GM10266 (cell line): ENCODE results near the gene CFAP20DC.
"Not testable (repeated sequence)": the region's sequence is repeated elsewhere in the genome, so short reads cannot be mapped to it uniquely, and the experiment has no call there.

ENCODE experiments used
- DNase-seq: peaks from one replicate; pipeline ENCODE4 v3.0.0; 2012; ENCODE audit errors: extremely low spot score
- TF ChIP-seq, protein P1 (sequence below): IDR thresholded peaks from 2 replicates; pipeline ENCODE4 v1.5.1; 2012; ENCODE audit warnings: mild to moderate bottlenecking, low read depth; ENCODE audit not compliant: control insufficient read depth, insufficient read depth; ENCODE audit errors: missing control alignments

Gene CFAP20DC

DNA sequence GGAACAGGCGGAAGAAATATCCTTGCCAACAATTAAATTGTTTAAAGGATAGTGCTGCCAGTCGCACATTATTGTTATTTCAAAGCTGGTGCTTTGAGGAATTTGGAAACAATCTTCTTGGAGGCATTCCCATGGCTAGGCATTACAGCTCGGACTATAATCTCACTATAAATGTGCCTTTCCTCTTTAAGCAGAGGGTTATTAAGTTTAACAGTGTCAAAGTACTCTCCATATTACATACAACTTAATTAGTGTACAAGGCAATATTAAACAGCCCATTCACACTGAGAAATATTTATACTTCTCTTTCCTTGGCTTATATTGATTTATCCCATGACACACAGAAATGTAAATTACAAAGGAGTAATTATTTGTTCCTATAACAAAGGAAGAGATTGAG is 329.3 kb downstream of the CFAP20DC start:
- TF ChIP-seq, protein P1, sequence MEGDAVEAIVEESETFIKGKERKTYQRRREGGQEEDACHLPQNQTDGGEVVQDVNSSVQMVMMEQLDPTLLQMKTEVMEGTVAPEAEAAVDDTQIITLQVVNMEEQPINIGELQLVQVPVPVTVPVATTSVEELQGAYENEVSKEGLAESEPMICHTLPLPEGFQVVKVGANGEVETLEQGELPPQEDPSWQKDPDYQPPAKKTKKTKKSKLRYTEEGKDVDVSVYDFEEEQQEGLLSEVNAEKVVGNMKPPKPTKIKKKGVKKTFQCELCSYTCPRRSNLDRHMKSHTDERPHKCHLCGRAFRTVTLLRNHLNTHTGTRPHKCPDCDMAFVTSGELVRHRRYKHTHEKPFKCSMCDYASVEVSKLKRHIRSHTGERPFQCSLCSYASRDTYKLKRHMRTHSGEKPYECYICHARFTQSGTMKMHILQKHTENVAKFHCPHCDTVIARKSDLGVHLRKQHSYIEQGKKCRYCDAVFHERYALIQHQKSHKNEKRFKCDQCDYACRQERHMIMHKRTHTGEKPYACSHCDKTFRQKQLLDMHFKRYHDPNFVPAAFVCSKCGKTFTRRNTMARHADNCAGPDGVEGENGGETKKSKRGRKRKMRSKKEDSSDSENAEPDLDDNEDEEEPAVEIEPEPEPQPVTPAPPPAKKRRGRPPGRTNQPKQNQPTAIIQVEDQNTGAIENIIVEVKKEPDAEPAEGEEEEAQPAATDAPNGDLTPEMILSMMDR, result no peak
- no peak for DNase-seq

DNA sequence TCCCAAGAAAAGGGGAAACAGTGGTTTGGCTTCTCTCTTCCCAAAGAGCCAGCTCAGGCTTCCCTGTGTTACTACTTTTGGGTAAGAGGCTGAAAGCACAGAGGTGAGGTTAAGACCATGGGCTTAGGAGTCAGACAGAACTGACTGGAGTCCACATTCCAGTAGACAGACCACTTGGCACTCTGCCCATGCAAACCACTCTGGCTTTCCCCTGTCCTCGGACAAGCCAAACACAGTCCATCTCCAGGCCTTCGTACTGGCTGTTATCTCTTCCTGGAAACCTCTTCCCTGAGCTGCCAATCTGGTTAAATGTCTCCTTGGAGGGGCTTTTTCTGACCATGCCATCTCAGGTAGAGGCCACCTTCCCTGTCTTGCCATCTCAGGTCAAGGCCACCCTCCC is 330.1 kb downstream of the CFAP20DC start:
- TF ChIP-seq, protein P1, result no peak
- DNase-seq, result no peak

DNA sequence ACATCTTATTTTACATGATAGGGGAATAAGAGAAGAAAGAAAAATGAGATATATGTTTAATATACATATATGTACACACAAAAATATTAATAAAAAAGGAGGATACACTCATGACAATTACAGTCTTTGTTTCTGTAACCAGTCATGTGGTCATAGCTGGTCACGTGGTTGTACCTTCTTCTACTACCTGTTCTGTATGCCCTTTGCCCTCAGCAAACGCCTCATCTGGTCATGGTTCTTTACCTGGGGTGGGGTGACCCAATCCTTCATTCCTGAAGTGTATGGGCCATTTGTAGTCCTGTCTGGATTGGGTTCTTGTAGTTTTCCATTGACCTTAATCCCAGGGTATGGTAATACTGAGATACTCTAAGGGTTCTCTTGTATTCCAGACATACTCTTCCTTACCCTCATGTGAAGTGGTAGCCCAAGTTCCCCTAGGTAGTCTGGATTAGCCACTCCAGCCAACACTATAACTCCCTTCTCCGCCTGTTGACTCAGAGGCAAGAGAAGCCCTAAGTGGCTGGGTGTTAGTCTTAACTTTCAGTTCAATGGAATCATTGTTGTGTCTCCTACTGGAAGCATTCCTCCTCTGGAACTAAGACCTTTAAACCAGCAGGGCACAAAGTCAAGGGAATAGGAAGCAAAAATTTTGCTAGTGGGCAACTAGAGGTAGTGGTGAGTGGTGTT is 336.0 kb downstream of the CFAP20DC start:
- TF ChIP-seq, protein P1, result no peak
- no peak for DNase-seq

DNA sequence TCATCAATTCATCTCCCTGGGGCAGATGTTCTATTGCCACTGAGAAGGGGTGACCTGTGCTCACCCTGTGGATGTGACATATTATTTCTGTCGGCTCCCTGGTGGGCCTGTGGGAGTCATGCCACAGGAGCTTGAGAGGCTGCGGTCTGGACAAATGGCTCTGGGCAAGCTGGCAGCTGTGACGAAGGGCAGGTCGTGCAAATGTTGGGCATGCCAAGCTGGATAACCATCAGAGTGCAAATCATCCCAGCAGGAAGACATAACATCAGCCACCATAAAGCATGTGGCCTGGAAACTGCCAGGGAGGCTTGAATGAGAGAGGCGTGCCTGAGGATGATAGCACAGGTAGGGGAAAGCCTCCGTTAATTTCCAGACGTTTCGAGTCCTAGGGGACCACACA is 338.0 kb downstream of the CFAP20DC start:
- no peak for DNase-seq
- TF ChIP-seq, protein P1, result no peak

DNA sequence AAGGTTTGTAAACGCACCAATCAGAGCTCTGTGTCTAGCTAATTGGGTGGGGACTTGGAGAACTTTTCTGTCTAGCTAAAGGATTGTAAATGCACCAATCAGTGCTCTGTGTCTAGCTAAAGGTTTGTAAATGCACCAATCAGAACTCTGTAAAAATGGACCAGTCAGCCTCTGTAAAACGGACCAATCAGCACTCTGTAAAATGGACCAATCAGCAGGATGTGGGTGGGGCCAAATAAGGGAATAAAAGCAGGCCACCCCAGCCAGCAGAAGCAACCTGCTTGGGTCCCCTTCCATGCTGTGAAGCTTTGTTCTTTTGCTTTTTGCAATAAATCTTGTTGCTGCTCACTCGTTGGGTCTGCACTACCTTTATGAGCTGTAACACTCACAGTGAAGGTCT is 340.8 kb downstream of the CFAP20DC start:
- DNase-seq, result not testable (repeated sequence)

DNA sequence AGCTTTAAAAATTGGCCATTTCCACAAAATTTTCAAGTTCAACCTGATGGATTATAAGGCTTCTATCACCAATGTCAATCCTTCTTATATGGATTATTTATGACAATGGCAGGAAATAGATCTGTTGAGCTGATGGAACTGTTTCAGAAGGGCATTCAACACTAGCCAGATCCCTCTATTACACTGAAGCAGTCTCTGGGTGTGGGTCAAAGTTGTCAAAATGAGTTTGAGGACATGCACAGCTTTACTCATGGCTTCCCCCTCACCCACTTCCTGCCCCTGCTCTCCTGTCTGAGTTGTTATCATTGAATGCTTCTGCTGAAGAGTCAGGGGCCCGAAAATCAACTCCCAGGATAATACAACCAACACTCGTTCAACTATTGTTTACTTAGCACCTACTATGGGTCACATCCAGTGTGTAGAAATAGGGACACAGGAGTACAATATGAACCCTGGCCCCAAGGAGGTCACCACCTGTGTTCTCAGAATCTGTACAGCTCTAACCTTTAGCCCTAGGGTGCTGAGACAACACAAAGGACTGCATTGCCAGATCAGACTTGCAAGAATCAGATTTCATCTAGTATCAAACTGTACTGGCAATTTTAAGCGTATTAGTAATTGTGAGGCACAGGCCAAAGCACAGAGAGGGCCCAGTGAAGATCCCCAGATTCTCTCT is 341.6 kb downstream of the CFAP20DC start:
- TF ChIP-seq, protein P1, result no peak

DNA sequence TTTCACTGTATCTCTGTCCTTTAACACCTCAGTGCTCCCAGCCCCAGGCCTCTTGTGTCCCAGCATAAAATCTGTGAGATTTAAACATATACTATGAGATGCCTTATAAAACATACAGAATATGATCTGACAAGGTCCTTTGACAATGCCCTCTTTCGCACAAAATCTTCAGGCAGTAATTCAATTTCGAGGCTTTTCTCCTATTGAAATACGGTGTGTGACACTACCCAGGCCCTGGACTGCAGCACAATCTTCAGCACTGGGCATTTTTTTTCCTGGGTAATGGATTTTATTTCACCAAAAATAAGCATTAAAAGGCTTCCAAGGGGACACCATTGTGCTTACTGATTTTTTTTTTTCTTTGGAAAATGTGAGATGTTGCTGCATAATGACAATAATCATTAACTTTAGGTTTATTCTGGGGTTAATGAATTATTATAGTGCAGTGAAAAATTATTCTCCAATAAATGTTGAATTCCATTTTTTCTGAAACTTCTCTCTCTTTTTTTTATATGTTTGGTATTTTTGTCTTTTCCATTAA is 342.4 kb downstream of the CFAP20DC start:
- TF ChIP-seq, protein P1, result no peak

More for the DNA sequence above, 341.6 kb downstream of the CFAP20DC start:
- no peak for DNase-seq

More for the DNA sequence above, 342.4 kb downstream of the CFAP20DC start:
- no peak for DNase-seq
